NT2/D1 (cell line): ENCODE data around the gene EIF5A2.

ENCODE experiments used
- SUZ12 ChIP-seq: IDR thresholded peaks from 2 replicates; pipeline ENCODE4 v1.6.1; 2011; ENCODE audit not compliant: insufficient read length, insufficient read depth; ENCODE audit errors: extremely low read depth
- YY1 ChIP-seq: IDR thresholded peaks from 2 replicates; pipeline ENCODE4 v1.6.1; 2011; ENCODE audit not compliant: insufficient read length, insufficient read depth
- ZNF274 ChIP-seq: IDR thresholded peaks from 2 replicates; pipeline ENCODE4 v1.6.1; 2011; ENCODE audit warnings: mild to moderate bottlenecking, low read depth, low read length

- TF ChIP-seq SUZ12 (no peak), ZNF274 (no peak), YY1 (no peak)
These were observed 11.7 kb downstream of the EIF5A2 start for GRCh38 chr3:170896781-170897180.
